GM18870 (cell line): ENCODE results near the gene DOCK4.

Experiments
- ATAC-seq: cut with Tn5 transposase; IDR thresholded peaks from one replicate; pipeline ENCODE4 v1.9.1; 2021; ENCODE audit warnings: moderate library complexity; ENCODE audit not compliant: unreplicated experiment

DOCK4 gene

DNA sequence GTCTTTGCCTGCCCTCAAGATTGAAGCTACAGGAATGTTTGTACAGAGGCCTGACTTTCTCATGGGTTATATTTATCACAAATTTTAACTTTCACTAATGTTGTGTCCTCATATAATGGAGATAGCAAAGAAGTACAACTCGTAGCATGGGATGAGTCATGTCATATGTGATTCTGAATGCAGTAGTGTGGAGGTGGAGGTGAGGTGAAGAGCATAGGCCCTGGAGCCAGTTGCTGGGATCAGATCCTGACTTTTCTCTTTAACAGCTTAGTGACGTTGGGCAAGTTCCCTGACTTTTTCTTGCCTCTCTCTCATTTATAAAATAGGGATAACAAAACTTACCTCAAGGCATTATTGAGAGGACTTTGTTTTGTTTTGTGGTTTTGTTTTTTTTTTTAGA lies 511.8 kb downstream of the DOCK4 start:
- no peak for ATAC-seq

DNA sequence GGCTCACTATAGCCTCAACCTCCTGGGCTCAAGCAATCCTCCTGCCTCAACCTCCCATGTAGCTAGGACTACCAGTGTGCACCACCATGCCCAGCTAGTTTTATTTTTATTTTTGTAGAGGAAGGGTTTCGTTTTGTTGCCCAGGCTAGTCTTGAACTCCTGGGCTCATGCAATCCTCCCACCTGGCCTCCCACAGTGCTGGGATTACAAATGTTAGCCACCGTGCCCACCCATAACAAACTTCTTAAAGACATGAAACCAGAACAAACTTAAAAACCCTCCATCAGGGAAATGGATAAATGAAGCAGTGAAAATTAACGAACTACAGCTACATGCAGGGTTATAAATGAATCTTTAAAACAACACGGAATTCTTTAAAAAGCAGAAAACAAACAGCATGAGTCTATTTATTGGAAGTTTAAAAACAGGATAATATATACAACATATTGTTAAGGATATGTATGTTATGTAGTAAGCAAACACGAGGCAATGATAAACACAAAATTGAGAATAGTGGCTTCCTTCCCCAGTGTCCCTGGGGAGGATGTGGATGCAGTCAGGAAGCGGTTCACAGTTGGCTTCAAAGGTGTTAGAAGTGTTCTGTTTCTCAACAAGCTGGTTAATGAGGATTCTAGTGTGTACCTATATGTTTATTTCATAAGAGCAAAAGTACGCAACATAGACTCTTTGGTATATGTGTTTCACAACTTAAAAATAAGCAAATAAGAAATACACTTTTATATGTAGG lies 515.7 kb downstream of the DOCK4 start:
- ATAC-seq = no peak

DNA sequence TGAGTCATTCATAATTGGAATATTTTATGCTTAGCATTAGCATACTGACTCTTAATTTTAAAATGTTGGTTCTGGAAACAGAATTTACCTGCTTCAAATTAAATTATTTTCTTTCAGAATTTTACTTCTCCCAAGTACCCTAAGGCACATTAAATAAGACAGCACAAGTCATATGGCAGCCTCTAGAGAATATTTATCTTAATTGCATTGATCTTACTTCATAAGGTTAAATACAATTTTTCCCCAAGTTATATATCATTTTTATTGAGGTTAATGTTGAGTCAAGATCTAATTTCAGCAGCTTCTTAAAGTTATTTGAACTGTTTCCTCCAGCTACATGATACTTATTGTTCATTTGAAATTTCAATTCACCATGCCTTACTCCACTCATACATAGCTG lies 520.9 kb downstream of the DOCK4 start:
- ATAC-seq = no peak

DNA sequence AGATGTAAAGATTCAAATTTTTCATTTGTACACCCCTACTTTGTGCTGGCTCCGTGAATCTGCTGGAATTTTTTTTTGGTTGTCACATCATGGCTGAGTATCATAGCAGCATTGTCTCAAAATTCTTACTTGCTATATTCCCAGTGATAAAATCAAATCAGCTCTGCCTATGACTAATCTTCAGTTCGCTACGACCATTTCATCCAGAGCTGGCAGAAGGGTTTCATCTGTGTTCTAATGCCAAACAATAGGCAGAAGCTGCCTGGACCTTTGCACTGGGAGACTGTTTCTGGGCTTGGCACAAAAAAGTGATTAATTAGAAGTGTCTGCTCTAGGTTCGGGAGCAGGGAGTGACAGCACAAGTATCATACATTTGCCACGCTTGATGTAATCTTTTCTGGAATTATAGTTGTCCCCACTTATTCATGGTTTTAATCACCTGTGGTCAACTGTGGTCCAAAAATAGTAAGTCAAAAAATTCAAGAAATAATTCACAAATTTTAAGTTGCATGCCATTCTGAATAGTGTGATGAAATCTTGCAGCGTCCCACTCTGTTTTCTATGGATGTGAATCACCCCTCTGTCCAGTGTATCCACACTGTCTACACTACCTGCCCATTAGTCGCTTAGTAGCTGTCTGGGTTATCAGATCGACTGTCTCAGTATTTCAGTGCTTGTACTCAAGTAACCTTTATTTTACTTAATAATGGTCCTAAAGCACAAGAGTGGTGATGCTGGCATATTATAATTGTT lies 523.4 kb downstream of the DOCK4 start:
- ATAC-seq = no peak

DNA sequence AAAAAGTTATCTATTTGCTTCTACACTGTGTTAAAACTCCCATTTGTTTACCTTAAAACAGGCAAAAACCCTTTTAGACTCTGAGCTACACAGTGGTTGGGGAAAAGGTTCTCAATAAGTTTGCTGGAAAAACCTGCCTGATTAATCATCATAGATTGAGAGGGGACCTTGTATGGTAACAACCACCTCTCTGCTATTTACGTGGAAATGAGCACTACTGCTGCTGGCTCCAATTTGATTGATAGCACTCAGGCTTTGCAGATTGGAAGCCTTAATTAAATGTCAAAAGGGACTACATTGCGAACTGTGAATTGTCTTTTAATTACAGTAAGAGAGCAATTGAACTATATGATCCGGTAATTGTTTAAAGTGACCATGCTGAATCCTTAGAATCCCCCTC lies 525.0 kb downstream of the DOCK4 start:
- ATAC-seq = no peak

DNA sequence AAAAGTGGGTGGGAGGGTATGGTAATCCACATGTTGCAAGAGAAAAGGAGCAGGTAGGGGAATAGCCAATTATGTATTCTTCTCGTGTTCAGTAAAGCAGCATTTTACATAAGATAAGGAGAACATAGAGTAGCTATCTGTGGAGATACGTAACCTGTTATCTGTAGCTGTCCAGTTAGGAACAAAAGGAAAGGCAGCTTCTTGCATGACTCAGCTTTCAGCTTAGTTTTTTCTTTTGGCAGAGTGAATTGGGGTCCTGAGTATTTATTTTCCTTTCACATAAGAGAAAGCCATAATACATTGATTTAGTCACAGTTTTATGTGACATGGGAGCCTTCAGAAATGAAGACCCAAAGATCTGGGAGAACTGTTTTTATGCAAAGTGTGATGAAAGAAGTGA lies 527.2 kb downstream of the DOCK4 start:
- ATAC-seq = no peak

DNA sequence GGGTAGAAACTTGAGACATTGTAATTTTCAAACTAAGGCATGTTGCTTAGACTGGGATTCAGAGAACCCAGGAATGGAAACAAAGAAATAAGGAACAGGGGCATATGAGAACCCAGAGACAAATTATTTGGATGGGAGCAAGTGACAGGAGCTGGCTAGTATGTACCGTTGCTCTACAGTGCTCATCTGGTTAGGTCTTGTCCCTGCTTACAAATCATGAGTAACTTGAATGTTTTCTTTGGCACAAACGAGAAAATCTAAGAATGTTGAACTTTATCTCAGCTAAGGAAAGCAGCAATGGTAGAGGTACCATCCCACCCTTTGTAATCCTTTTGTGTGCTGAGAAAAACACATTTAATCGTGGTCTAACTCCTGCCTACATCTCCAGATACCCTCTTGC lies 527.9 kb downstream of the DOCK4 start:
- no peak for ATAC-seq

DNA sequence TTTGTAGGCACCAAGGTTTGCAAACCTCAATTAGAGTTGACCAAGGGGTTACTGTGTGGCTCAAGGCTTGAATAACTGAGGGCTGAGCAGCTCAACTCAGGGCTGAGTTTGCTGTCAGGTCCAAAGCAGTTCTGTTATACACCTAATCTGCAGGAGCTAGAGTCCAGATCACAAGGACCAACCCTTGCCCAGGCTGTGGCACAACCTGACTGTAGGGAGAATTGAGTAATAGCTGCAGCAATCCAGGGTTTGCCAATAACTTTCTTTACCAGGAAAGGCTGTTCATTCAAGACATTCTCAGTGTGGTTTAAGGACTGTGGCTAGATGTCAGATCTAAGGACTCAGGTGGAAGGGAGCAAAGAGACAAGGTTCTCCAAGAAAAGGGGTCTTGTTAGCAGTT lies 528.4 kb downstream of the DOCK4 start:
- ATAC-seq = no peak

DNA sequence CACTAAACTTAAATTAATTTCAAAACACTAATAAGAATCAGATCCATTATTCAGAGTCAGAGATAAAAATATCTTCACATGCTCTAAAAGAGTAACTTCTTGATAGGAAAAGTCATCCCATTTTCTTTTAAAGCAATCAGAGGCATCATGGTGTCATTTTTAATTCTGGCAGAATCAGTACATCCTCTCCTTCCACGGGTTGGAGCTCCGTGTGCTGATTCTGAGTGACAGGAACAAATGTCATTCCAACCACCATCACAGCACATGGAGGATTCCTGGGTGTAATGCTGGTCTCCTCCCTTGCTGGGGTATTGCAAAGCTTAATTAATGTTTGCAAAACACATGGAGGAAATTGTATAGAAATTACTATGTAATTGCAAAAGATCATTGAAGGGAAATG lies 529.4 kb downstream of the DOCK4 start:
- no peak for ATAC-seq
